ENCODE results near the gene TRAM2. TPM values are rescaled to one million over a fixed set of nuclear protein-coding genes. Genes with fewer than 3 reads are reported as not detected.

TRAM2 gene
- total RNA-seq, 2 donors from 2014 or later, result 7.2 to 22.4 TPM

DNA sequence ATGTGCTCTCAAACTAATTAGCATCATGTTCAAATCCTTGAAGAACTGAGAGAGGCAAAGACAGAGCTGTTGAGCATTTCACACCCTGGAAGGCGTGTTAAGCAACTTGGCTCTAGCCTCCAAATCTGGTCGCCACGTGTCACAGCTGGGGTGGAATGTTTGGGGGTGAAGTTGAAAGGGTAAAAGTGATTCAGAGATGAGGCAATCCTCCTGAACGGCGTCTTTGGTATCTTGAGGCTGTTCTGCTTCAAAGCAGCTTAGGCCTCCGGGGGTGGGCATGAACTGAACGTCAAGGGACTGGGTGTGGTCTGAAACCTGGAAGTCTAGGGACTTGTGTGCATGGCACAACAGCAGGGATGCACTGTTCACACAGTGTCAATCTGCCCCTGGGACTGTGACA is 62.3 kb downstream of the TRAM2 start:
- Histone ChIP-seq H3K4me3 (no peak overlapping the region), H3K27ac (no peak overlapping the region), H3K4me1 (replicated peaks) (no peaks in the 10 kb centered on the region), H3K36me3 (no peaks in the 10 kb centered on the region), H3K27me3 (replicated peaks; ENCODE audit: insufficient read depth) (no peaks in the 10 kb centered on the region), H3K9me3 (no peaks in the 10 kb centered on the region)
- intact Hi-C loops (cut with DNase I), result loop anchor here (5.0 kb wide), 1 partner anchor 58 kb away; no protein-coding TSS in a partner anchor
- TF ChIP-seq POLR2AphosphoS5 (IDR thresholded peaks at IDR 0.05) (no peak), POLR2A (IDR thresholded peaks at IDR 0.05) (no peak)
- TF ChIP-seq, protein P1, sequence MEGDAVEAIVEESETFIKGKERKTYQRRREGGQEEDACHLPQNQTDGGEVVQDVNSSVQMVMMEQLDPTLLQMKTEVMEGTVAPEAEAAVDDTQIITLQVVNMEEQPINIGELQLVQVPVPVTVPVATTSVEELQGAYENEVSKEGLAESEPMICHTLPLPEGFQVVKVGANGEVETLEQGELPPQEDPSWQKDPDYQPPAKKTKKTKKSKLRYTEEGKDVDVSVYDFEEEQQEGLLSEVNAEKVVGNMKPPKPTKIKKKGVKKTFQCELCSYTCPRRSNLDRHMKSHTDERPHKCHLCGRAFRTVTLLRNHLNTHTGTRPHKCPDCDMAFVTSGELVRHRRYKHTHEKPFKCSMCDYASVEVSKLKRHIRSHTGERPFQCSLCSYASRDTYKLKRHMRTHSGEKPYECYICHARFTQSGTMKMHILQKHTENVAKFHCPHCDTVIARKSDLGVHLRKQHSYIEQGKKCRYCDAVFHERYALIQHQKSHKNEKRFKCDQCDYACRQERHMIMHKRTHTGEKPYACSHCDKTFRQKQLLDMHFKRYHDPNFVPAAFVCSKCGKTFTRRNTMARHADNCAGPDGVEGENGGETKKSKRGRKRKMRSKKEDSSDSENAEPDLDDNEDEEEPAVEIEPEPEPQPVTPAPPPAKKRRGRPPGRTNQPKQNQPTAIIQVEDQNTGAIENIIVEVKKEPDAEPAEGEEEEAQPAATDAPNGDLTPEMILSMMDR (IDR thresholded peaks at IDR 0.05), result no peak
- WGBS, result 70% methylated on average over 7 of the region's 7 CpGs
- no peak for DNase-seq (ENCODE audit: low spot score)

DNA sequence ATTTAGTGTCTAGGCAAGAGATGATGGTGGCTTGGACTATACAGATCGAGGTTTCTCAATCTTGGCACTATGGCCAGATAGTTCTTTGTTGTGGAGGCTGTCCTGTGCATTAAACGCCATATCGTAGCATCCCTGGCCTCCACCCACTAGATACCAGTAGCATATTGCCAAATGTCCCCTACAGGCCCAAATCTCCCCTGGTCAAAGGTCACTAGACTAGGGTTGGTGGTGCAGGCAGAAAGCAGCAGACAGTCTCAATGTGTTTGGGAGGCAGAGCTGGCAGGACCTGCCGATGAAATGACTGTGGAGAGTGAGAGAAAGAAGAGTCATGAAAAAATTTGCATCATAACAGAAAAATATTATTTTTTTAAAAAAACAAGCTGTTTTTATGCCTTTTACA is 63.0 kb downstream of the TRAM2 start:
- H3K36me3 ChIP-seq, result peaks cover 0 to 3% of the 10 kb centered on the region in 2 donors
- 82% methylated on average over 4 of the region's 4 CpGs for WGBS
- TF ChIP-seq, protein P1 (IDR thresholded peaks at IDR 0.05), result no peak
- TF ChIP-seq POLR2AphosphoS5 (IDR thresholded peaks at IDR 0.05), result no peak
- no peak for DNase-seq (ENCODE audit: low spot score)
- no peak overlapping the region for H3K4me3 ChIP-seq
- no peak overlapping the region for H3K27ac ChIP-seq
- intact Hi-C loops (cut with DNase I), result loop anchor here (5.0 kb wide), 1 partner anchor 58 kb away; no protein-coding TSS in a partner anchor
- H3K9me3 ChIP-seq, result no peaks in the 10 kb centered on the region
- no peaks in the 10 kb centered on the region for H3K27me3 ChIP-seq (replicated peaks; ENCODE audit: insufficient read depth)
- no peaks in the 10 kb centered on the region for H3K4me1 ChIP-seq (replicated peaks)

DNA sequence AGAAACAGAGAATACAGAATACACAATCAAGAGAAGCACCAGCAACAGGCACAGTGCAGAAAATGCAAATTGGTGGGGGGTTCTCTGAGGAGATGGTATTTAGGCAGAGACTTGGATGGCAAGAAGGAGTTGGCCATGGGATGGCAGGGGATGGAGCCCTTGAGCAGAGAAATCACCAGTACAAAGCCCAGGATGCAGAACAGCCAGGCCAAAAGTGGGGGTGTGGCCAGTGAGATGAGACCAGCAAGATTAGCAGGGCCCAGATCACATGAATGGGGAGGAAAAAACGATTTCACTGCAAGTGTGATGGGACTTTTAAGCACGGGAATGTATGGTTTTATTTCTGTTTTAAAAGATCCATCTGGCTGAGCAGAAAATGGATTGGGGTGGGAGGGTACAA is 63.4 kb downstream of the TRAM2 start:
- no peaks in the 10 kb centered on the region for H3K4me1 ChIP-seq (replicated peaks)
- H3K9me3 ChIP-seq, result no peaks in the 10 kb centered on the region
- DNase-seq (ENCODE audit: low spot score), result no peak
- H3K27me3 ChIP-seq (replicated peaks; ENCODE audit: insufficient read depth), result no peaks in the 10 kb centered on the region
- TF ChIP-seq POLR2A (IDR thresholded peaks at IDR 0.05) (no peak), POLR2AphosphoS5 (IDR thresholded peaks at IDR 0.05) (no peak)
- TF ChIP-seq, protein P1 (IDR thresholded peaks at IDR 0.05), result no peak
- WGBS, result 73% methylated on average over 2 of the region's 2 CpGs
- H3K36me3 ChIP-seq, result peaks cover 0 to 3% of the 10 kb centered on the region in 2 donors
- intact Hi-C loops (cut with DNase I), result loop anchor here (5.0 kb wide), 1 partner anchor 59 kb away; no protein-coding TSS in a partner anchor
- H3K4me3 ChIP-seq, result no peak overlapping the region
- H3K27ac ChIP-seq, result no peak overlapping the region

DNA sequence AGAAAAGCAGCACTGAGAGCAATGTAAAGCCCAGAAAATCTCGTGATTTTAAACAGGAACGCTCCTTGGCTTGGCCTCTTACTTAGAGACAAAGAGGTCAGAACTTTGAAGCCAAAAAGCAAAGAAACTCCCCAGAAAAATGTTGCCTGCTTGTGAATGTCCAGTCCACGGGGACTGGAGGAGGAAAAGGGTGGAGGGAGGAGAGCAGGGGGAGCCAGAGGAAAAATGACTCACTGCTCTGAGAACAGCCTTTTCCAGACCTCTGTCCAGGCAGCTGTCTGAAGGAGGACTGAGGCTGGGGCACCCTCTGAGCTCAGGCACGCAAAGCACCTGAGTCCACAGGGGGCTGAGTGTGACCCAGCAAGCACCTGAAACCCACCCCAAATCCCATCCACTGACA is 64.7 kb downstream of the TRAM2 start:
- Histone ChIP-seq H3K27me3 (replicated peaks; ENCODE audit: insufficient read depth) (no peaks in the 10 kb centered on the region), H3K9me3 (no peaks in the 10 kb centered on the region), H3K4me1 (replicated peaks) (no peaks in the 10 kb centered on the region), H3K27ac (peak overlapping the region; percentile 17 to 23), H3K36me3 (peaks cover 0 to 3% of the 10 kb centered on the region in 2 donors), H3K4me3 (no peak overlapping the region)
- TF ChIP-seq POLR2AphosphoS5 (IDR thresholded peaks at IDR 0.05) (peak; percentile 4), POLR2A (IDR thresholded peaks at IDR 0.05) (no peak)
- TF ChIP-seq, protein P1 (IDR thresholded peaks at IDR 0.05), result no peak
- no peak for DNase-seq (ENCODE audit: low spot score)
- 48% methylated on average over 4 of the region's 4 CpGs for WGBS
- intact Hi-C loops (cut with DNase I), result loop anchor here (5.0 kb wide), 1 partner anchor 60 kb away; no protein-coding TSS in a partner anchor

DNA sequence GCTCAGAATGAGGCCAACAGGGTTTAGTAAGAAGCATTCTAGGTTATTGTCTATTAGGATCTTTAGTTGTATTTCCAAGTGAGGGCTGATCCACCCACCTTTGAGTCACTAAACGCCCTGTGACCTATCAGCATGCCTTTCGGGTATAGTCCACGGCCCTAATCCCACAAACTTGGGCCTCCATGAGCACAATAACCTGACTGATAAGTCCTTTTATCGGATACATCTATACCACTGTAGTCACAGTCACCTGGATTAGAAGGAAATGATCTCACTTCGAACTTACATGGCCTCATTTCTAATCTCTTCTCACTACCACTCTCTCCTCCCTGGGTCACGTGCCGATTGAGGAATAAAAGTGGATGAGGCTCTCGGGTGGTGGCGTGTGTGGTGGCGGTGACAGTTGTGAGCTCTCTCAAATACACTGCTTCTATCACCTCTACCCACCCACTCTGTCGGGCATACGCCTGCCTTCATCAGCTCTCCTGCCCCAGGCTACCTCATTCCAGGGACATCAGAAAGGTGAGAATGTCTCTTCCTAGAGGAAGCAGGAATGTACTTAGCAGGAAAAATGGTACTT is 65.2 kb downstream of the TRAM2 start:
- no peaks in the 10 kb centered on the region for H3K27me3 ChIP-seq (replicated peaks; ENCODE audit: insufficient read depth)
- no peak for DNase-seq (ENCODE audit: low spot score)
- no peaks in the 10 kb centered on the region for H3K4me1 ChIP-seq (replicated peaks)
- H3K9me3 ChIP-seq, result no peaks in the 10 kb centered on the region
- peak overlapping the region; percentile 17 to 23 for H3K27ac ChIP-seq
- peaks cover 0 to 3% of the 10 kb centered on the region in 2 donors for H3K36me3 ChIP-seq
- intact Hi-C loops (cut with DNase I), result loop anchor here (5.0 kb wide), 1 partner anchor 61 kb away; no protein-coding TSS in a partner anchor
- WGBS, result 85% methylated on average over 12 of the region's 12 CpGs
- TF ChIP-seq POLR2AphosphoS5 (IDR thresholded peaks at IDR 0.05) (no peak), POLR2A (IDR thresholded peaks at IDR 0.05) (no peak)
- TF ChIP-seq, protein P1 (IDR thresholded peaks at IDR 0.05), result no peak
- H3K4me3 ChIP-seq, result no peak overlapping the region
